ENCODE data around the gene TGFA.

DNA sequence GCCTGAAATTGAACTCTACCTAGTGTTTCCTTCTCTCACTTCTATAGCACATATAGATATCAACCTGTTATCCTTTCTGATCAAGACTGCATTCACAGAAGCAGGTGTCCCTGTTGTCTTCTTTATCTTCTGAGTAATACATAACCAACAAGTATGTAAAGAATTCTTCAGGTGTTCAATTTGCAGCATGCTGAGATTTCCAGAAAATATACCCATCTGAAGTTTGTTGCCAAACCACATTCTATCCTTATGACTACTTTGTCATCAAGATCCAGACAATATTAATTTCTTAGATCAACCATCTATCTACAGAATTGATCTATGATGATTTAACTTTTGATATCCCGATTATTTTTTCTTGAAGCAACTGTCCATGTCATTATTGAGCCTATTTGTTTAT is 69.5 kb downstream of the TGFA start:
- no peak for TF ChIP-seq POLR2A (IDR thresholded peaks at IDR 0.05)
- no peak for TF ChIP-seq CTCF (IDR thresholded peaks at IDR 0.05)

Measured in heart left ventricle (tissue), 13 donors.